ENCODE data around the gene ENAM.

DNA sequence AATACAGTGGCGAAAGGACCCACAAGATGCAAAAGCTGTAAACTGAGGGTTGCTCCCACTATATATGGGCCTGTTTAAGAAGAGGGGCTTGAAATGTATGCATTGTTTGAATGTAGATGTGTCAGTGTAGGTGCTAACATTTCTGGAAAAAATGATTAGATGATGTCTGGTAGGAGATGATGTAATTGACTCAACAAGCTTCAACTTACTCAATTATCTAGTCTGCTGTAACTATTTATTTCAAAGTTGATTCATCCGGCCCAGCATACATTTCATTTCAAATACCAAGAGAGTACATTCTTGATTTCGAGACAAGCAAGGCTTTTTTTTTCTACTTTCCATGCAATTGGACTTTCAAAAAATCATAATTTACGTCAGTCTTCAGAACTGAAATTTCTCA lies 9.3 kb upstream of the ENAM start:
- TF ChIP-seq, protein P1, sequence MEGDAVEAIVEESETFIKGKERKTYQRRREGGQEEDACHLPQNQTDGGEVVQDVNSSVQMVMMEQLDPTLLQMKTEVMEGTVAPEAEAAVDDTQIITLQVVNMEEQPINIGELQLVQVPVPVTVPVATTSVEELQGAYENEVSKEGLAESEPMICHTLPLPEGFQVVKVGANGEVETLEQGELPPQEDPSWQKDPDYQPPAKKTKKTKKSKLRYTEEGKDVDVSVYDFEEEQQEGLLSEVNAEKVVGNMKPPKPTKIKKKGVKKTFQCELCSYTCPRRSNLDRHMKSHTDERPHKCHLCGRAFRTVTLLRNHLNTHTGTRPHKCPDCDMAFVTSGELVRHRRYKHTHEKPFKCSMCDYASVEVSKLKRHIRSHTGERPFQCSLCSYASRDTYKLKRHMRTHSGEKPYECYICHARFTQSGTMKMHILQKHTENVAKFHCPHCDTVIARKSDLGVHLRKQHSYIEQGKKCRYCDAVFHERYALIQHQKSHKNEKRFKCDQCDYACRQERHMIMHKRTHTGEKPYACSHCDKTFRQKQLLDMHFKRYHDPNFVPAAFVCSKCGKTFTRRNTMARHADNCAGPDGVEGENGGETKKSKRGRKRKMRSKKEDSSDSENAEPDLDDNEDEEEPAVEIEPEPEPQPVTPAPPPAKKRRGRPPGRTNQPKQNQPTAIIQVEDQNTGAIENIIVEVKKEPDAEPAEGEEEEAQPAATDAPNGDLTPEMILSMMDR (IDR thresholded peaks at IDR 0.05): no peak
- no peak for TF ChIP-seq POLR2A (IDR thresholded peaks at IDR 0.05)

Data from thyroid gland (tissue), 4 donors.